NCI-H1694 treated with DMSO at 0.1 percent for 48 hours (cell line): Measurements from ENCODE around the gene LGR6.
A peak's percentile ranks its signal among the peaks of the same experiment; 100 is the strongest.
"Not testable (repeated sequence)": the region's sequence is repeated elsewhere in the genome, so short reads cannot be mapped to it uniquely, and the experiment has no call there.

ENCODE experiments used
- DNase-seq: peaks from one replicate; lab custom pipeline; 2025; lab: John Stamatoyannopoulos, UW

LGR6 gene

GRCh38 chr1:202240226-202240625 lies 46.6 kb downstream of the LGR6 start:
- DNase-seq: not testable (repeated sequence)

- DNase-seq: no peak
These were observed 47.4 kb downstream of the LGR6 start for GRCh38 chr1:202240956-202241355.

GRCh38 chr1:202241376-202242079 lies 47.9 kb downstream of the LGR6 start:
- no peak for DNase-seq

- no peak for DNase-seq
These were observed 48.5 kb downstream of the LGR6 start for GRCh38 chr1:202242080-202242419.

GRCh38 chr1:202243006-202243405 lies 49.4 kb downstream of the LGR6 start:
- DNase-seq: no peak

- DNase-seq: peak; percentile 64
These were observed 51.3 kb downstream of the LGR6 start for GRCh38 chr1:202244841-202245261.

GRCh38 chr1:202245391-202245790 lies 51.8 kb downstream of the LGR6 start:
- DNase-seq: no peak

GRCh38 chr1:202247104-202247503 lies 53.5 kb downstream of the LGR6 start:
- no peak for DNase-seq

- DNase-seq: peak; percentile 45
These were observed 54.5 kb downstream of the LGR6 start for GRCh38 chr1:202247837-202248795.

- DNase-seq: no peak
These were observed 55.3 kb downstream of the LGR6 start for GRCh38 chr1:202248861-202249260.

GRCh38 chr1:202249436-202249835 lies 55.8 kb downstream of the LGR6 start:
- DNase-seq: no peak

GRCh38 chr1:202249846-202250245 lies 56.2 kb downstream of the LGR6 start:
- no peak for DNase-seq

GRCh38 chr1:202250982-202251381 lies 57.4 kb downstream of the LGR6 start:
- DNase-seq: no peak

GRCh38 chr1:202251424-202252256 lies 58.0 kb downstream of the LGR6 start:
- no peak for DNase-seq

GRCh38 chr1:202252271-202252670 lies 58.7 kb downstream of the LGR6 start:
- DNase-seq: no peak

GRCh38 chr1:202254454-202255252 lies 61.1 kb downstream of the LGR6 start:
- DNase-seq: no peak

- DNase-seq: no peak
These were observed 61.7 kb downstream of the LGR6 start for GRCh38 chr1:202255343-202255742.

GRCh38 chr1:202259705-202260104 lies 66.1 kb downstream of the LGR6 start:
- DNase-seq: no peak

- not testable (repeated sequence) for DNase-seq
These were observed 67.8 kb downstream of the LGR6 start for GRCh38 chr1:202261209-202261958.

- no peak for DNase-seq
These were observed 70.0 kb downstream of the LGR6 start for GRCh38 chr1:202263628-202264027.

GRCh38 chr1:202264300-202264699 lies 70.7 kb downstream of the LGR6 start:
- DNase-seq: no peak
